HTR-8/SVneo (cell line): ENCODE data around the gene SCARF1.

Experiments used
- DNase-seq: peaks from one replicate; pipeline ENCODE4 v3.0.0; 2011; ENCODE audit warnings: low spot score, mixed read lengths; ENCODE audit not compliant: insufficient read length
- FAIRE-seq: peaks from 2 replicates; lab custom pipeline; 2011; peaks lifted over from hg19 to GRCh38; lab: Jason Lieb, UNC

SCARF1 gene

DNA sequence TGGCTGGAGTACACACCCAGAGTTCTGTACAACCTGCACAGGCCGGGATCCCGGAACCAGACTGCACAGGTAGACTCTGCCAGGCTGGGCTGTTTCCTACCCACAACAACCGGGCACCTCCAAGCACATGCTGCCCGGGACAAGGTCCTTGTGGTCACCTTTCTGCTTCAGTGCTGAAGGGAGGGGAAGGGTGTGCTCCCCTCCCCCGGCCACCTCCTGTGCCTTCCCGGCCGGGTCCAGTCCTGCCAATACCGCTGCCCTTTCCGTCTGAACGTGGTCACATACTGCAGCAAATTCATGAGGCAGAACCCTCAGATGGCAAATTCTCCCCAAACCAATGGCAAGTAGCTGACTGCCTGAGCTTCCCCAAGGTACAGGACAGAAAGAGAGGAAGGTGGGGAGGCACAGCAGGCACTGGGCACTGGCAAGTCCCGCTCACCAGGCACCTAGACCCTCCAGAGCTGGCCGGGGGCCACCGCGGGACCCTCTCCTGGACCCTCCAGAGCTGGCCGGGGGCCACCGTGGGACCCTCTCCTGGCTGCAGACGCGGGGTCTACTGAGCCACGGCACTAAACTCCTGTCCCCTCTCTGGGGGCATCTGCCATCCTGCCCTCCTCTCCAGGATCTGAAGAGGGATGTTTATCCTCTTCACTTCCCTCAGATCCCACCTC is 39.7 kb downstream of the SCARF1 start:
- DNase-seq (no peak), FAIRE-seq (no peak)

DNA sequence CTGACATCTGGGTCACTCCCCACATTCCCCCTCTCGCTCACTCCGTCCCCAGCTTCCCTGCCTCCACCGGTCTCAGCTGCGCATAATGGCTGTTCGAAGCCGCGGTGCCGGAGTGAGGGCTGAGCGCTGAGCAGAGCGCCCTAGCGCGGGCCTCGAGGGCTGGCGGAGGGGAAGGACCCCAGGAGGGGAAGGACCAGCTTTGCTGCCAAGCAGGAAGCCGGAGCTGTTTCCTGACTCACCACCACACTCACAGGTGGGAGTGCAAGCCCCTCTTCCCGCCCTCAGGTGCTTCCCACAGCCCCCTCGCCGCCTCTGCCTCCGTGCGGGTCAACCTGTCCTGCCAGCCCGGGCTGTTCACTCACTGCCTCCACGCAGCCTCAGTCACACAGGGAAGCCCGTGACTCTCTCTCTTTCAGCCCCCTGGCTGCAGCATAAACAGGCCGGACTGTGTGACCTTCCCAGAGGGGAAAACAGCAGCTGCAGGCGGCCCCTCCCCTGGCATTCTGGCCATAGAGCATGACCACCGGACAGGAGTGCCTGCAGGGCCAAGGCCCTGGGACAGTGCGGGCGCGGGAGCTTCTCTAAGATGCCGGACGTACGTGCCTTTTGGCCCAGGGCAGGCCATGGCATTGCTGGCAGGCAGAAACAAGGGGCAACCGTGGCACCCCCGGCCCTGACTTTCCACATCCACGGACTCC is 40.6 kb downstream of the SCARF1 start:
- DNase-seq (no peak), FAIRE-seq (no peak)

DNA sequence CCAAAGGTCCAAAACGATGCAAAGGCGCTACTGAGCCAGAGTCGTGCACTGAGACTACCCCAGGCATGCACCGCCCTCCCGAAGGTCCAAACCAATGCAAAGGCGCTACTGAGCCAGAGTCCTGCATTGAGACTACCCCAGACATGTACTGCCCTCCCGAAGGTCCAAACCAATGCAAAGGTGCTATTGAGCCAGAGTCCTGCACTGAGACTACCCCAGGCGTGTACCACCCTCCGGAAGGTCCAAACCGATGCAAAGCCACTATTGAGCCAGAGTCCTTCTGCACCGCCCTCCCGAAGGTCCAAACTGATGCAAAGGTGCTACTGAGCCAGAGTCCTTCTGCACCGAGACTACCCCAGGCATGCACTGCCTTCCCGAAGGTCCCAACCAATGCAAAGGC is 44.0 kb downstream of the SCARF1 start:
- no peak for DNase-seq
- FAIRE-seq: no peak

DNA sequence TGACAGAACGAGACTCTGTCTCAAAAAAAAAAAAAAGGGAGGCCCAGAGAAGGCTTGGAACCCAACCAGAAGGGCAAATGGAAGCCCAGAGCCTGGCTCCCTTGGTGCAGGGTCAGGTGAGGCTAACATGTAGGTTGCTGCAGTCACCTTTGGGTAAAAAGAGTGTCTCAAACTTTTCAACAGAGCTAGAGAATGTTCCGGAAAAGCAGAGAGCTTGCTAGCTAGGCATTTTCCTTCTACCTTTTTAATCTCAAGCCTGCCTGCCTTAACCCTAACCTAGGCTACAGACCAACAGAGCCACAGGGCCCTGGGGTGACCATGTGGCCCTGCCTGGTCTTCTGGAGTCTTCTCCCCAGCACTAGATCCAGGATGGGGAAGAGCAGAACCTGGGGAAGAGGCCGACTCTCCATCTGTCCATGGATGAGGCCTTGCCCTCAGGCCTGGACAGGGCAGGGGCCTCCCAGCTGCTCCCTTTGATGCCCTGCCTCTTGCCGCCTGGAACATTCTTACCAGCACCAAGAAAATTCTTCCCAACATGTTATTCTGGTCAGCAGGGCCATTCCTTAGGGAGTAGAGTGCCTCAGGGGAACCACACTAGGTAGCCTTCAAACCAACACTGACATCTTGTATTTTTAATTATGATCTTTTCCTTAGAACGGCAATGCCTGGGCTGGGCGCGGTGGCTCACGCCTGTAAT is 47.0 kb downstream of the SCARF1 start:
- DNase-seq (no peak), FAIRE-seq (no peak)

- FAIRE-seq: no peak
- DNase-seq: no peak
These were observed 47.6 kb downstream of the SCARF1 start for GRCh38 chr17:1597861-1598342.

DNA sequence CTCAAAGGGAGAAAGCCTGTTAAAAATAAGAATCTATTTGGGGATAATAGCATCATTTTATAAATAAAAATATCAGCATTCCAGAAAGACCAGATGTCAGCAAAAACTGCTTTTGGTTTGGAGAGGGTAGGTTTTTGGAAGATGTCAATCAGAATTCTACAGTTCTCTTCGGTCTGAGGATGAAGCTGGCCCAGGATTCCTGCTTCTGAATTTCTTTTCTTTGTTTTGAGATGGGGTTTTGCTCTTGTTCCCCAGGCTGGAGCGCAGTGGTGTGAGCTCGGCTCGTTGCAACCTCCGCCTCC is 52.0 kb downstream of the SCARF1 start:
- DNase-seq: no peak
- no peak for FAIRE-seq

DNA sequence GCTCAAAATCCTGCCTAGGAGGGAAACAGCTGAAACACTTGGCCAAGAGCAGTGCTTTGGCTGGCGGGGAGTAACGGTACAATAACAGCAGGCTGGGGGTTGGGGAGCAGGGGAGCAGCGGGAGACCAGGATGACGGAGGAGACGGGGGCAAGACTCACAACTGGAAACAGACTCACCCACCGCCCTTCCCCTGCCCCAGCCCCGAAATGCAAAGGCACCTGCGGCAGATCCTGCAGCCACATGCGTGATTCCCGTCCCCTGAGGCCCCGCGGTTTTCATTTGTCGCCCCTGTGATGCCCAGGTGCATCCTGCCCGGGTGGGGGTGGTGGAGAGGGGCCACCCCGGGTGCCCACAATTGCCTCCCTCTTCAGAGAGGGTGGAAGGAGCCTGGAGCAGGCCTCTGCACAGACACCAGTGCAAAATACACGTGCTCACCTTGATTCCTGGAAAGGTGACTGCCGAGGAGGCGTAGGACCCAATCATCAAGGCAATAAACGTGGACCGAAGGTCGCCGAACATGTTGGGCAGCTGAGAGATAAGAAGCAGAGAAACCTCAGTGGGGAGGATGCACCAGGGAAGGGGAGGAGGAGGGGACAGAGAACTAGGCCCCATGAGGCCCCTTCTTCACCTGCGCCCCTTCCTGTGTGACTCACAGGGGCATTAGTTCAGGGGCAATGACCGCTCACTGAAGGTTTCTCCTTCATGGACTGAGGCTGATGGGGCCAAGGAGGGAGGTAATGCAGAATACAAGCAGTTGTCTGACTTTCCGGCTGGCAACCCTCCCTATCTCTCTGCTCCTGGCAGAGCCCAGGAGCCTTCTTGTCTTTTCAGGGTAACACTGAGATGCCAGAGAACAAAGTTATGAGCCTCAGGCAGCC is 52.5 kb downstream of the SCARF1 start:
- DNase-seq: no peak
- FAIRE-seq: no peak

GRCh38 chr17:1591474-1592090 is 54.0 kb downstream of the SCARF1 start:
- FAIRE-seq: no peak

GRCh38 chr17:1590747-1591473 is 54.6 kb downstream of the SCARF1 start:
- no peak for DNase-seq
- FAIRE-seq: no peak

More at GRCh38 chr17:1591474-1592090, 54.0 kb downstream of the SCARF1 start:
- no peak for DNase-seq

DNA sequence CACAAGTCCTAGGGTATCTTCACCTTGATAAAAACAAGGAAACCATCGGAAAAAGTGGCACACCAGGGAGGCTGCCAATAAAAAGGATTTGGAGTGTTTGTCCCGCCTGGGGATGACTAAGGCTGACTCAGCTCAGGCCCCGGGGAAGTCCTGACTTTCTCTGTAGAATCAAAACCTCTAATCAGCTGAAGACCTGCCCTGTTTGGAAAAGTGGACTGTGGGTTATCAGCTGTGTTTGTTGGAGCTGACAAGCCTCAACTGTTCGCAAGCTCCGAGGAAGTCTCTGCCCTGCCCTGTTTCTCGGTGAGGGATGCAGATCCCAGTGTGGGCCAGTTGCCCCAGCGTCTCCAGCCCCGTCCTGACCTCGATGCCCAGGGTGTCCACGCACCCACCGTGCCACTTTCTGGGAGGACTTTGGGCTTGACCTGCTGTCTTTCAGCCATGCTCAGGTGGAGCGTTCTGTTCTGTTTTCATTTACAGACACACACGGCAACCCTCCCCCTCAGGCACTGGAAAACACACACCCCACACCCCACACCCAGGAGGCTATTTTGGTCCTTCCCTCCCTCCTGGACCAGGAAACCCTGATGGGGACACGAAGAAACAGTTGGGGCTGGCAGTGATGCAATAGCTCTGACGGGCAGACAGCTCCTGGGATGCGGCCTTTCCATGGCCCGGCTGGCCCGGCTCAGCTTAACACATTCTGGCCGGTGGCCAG is 55.3 kb downstream of the SCARF1 start:
- peak; percentile 84 for FAIRE-seq
- DNase-seq: peak; percentile 92

- DNase-seq: no peak
These were observed 56.5 kb downstream of the SCARF1 start for GRCh38 chr17:1588821-1589585.

DNA sequence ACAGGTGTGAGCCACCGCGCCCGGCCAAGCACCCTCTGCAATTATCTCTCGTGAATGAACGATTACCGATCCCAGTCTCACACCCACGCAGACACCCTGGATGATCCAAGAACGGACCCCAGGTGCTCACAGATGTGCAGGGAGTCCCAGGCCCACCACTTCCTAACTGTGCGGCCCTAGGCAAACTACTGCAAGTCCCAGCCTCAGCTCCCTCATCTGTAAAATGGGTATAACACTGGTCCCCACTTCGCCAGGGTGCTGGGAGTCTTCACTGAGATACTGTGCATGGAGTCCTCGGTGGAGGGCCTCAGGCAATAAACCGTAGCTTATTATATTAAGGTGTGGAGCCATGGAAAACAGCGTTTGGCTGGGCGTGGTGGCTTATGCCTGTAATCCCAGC is 61.4 kb downstream of the SCARF1 start:
- DNase-seq (no peak), FAIRE-seq (no peak)

More at GRCh38 chr17:1588821-1589585, 56.5 kb downstream of the SCARF1 start:
- no peak for FAIRE-seq
